Head of caudate nucleus (tissue), 42 donors: ENCODE results near the gene OLR1.

ENCODE experiments used
- DNase-seq, 42 donors: peaks; one replicate each; pipeline versions ENCODE4 v3.0.0 to v3.0.0-alpha.2; 2020 to 2021; ENCODE audit warnings: mixed read lengths in 7 of 42
- intact Hi-C: fragments of 100-400 bp; cut with DNase I; formaldehyde crosslinking; loops from one replicate; pipeline ENCODE4 v1.15.0; 2022

OLR1 gene

GRCh38 chr12:10160617-10161385, 11.1 kb downstream of the OLR1 start:
- intact Hi-C loops = no loop called here

GRCh38 chr12:10159280-10159679, 12.7 kb downstream of the OLR1 start:
- DNase-seq = no peak
- intact Hi-C loops = no loop called here

More at GRCh38 chr12:10160617-10161385, 11.1 kb downstream of the OLR1 start:
- no peak for DNase-seq

GRCh38 chr12:10158406-10158805, 13.5 kb downstream of the OLR1 start:
- intact Hi-C loops = no loop called here
- no peak for DNase-seq

GRCh38 chr12:10155966-10156365, 16.0 kb downstream of the OLR1 start:
- intact Hi-C loops = no loop called here
- no peak for DNase-seq

GRCh38 chr12:10154145-10154496, 17.8 kb downstream of the OLR1 start:
- intact Hi-C loops = loop anchor here (5.0 kb wide), 1 partner anchor 407 kb away; no protein-coding TSS in a partner anchor
- DNase-seq = peak in 12 of 42 donors; percentile 7 to 50 (median 18)

GRCh38 chr12:10153271-10154144, 18.4 kb downstream of the OLR1 start:
- intact Hi-C loops = loop anchor here (2.0 to 5.0 kb wide), 2 partner anchors 37 to 406 kb away; no protein-coding TSS in a partner anchor
- peak; percentile 58 to 92 (median 78) for DNase-seq

GRCh38 chr12:10151621-10152020, 20.3 kb downstream of the OLR1 start:
- intact Hi-C loops = loop anchor here (2.0 to 5.0 kb wide), 2 partner anchors 39 to 404 kb away; no protein-coding TSS in a partner anchor

GRCh38 chr12:10147714-10148403, 24.1 kb downstream of the OLR1 start:
- no peak for DNase-seq
- intact Hi-C loops = loop anchor here (10.0 kb wide), 1 partner anchor 103 kb away; no protein-coding TSS in a partner anchor

More at GRCh38 chr12:10151621-10152020, 20.3 kb downstream of the OLR1 start:
- no peak for DNase-seq

- intact Hi-C loops = loop anchor here (10.0 kb wide), 1 partner anchor 98 kb away; no protein-coding TSS in a partner anchor
- no peak for DNase-seq
These were observed 28.8 kb downstream of the OLR1 start for GRCh38 chr12:10142976-10143589.

- intact Hi-C loops = loop anchor here (10.0 kb wide), 1 partner anchor 95 kb away; no protein-coding TSS in a partner anchor
- DNase-seq = peak in 35 of 42 donors; percentile 25 to 79 (median 54)
These were observed 31.9 kb downstream of the OLR1 start for GRCh38 chr12:10140001-10140400.

GRCh38 chr12:10136637-10137205, 35.2 kb downstream of the OLR1 start:
- intact Hi-C loops = loop anchor here (5.0 kb wide), 1 partner anchor 389 kb away; no protein-coding TSS in a partner anchor
- no peak for DNase-seq

GRCh38 chr12:10135126-10135525, 36.8 kb downstream of the OLR1 start:
- no peak for DNase-seq
- intact Hi-C loops = loop anchor here (5.0 kb wide), 1 partner anchor 388 kb away; no protein-coding TSS in a partner anchor

GRCh38 chr12:10132850-10133370, 39.0 kb downstream of the OLR1 start:
- intact Hi-C loops = no loop called here
- DNase-seq = no peak

- no peak for DNase-seq
- intact Hi-C loops = no loop called here
These were observed 40.7 kb downstream of the OLR1 start for GRCh38 chr12:10131111-10131690.

GRCh38 chr12:10130042-10130441, 41.9 kb downstream of the OLR1 start, which contains the start of gene CLEC7A:
CLEC7A (minus strand) TSS chr12:10130199; CDS start chr12:10130082, 117 bp downstream.
- intact Hi-C loops = no loop called here
- no peak for DNase-seq

- intact Hi-C loops = no loop called here
These were observed 43.2 kb downstream of the OLR1 start for GRCh38 chr12:10128687-10129086.

GRCh38 chr12:10126413-10126812, 45.5 kb downstream of the OLR1 start:
- intact Hi-C loops = no loop called here
- no peak for DNase-seq

More at GRCh38 chr12:10128687-10129086, 43.2 kb downstream of the OLR1 start:
- DNase-seq = peak in 1 of 42 donors; percentile 10
